Measurements from ENCODE around the gene PLXDC2.
A peak's percentile ranks its signal among the peaks of the same experiment; 100 is the strongest.
"Not testable (repeated sequence)": the region's sequence is repeated elsewhere in the genome, so short reads cannot be mapped to it uniquely, and the experiment has no call there.

PLXDC2 gene

DNA sequence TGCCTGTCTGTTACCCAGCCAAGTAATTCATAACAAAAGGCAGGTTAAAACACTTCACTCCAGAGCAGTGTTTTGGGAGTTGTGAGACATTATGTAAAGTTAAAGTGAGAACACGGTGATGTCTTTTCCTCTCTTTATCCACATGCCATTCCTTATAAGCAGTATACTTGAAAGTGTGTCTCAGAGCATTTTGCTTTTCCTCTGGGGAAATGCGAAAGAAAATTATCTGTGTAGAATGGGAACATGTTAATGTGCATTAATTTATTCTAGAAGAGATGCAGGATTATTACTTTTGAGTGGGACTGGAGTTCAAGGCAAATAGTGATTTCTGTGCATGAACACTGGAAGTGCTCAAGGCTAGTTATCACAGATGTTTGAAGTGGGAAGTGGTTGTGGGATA lies 170.4 kb downstream of the PLXDC2 start:
- no peak for DNase-seq

DNA sequence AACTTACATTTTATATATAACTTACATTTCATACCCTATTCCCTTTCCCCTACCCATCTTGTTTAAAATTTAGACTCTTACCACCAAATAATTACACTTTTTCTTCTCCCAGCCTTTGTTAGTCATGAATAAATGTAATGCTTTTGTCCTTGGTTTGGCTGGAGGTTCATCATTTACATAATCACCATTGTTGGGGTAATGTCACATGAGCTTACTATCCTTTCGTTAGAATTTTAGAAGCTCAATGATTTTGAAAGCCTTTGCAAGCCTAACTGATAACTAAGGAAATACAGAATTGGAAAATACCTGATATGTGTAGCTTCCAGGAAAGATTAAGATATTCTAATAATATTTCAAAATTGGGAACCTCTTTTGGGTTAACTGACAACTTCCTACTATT lies 171.7 kb downstream of the PLXDC2 start:
- DNase-seq = no peak

DNA sequence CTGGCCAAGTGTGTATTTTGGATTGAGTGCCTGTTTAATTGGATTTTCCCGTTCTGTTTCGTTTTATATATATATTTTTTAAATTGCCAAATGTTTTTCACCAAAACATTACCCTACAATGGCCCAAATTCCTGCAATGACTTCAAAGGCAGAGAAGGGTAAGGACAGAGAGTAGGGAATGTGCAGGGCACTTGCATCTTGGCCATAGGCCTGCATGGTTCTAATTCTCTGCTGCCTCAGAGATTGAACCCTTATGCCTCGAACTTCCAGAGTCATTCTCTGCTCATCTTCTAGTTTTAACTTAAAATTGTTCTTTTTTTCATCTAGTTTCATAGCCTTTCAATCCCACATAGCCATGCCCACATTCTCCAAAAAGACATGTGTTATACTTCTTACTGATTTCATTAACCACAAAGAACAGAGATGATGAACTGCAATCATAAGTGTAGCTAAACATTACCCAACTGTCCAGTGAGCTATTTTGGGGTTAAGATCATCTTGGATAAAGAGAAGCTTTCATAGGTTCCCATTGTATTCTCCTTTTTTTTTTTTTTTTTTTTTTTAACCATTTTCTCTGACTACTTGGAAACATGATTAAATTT lies 177.6 kb downstream of the PLXDC2 start:
- no peak for DNase-seq

DNA sequence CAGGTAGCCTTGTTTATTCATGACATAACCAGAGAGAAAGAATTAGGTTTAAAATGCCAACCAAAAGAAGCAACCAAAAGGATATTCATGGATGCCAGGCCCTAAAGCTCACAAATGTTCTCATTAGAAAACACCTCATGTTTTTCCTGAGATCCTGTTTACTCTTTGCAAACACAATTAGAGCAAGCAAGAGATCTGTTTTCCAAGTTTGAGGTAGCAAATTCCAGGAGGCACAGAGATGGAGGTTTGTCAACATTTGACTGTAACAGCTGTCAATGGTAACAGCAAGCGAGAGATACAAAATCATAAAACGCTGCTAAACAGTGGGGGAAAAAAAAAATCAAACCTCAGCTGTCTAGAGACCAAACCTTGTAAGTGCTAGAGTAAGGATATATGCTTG lies 182.2 kb downstream of the PLXDC2 start:
- no peak for DNase-seq

DNA sequence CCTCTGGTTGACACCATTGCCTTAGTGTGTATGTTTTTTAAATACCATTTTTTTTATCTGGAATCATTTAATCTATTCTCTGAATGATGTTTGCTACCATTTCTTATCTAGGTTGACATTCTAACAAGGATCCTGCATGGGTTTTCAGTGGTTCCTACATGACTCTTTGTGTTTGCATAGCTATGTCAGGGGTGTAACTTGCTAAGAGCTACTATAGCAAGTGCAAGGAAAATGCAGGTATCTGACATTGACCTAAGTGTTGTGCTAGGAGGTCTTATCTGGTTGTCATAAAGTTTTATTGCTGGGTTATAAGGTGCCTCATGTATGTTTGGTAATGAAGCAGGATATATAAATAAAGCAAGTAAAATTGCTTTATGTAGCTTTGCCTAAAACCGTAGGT lies 183.2 kb downstream of the PLXDC2 start:
- DNase-seq = no peak

DNA sequence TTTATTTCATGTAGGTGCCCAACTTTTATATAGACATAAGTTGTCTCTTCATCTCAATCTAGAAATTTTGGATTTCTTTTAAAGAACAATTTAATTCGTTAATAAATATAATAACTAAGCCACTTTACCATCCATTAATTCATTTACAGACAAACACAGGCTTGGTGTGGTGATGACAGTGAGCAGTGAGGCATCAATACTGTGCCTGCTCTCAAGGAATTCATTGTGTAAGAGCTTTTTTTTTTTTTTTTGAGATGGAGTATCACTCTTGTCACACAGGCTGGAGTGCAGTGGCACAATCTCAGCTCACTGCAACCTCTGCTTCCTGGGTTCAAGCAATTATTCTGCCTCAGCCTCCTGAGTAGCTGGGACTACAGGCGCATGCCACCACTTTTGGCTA lies 185.8 kb downstream of the PLXDC2 start:
- not testable (repeated sequence) for DNase-seq

DNA sequence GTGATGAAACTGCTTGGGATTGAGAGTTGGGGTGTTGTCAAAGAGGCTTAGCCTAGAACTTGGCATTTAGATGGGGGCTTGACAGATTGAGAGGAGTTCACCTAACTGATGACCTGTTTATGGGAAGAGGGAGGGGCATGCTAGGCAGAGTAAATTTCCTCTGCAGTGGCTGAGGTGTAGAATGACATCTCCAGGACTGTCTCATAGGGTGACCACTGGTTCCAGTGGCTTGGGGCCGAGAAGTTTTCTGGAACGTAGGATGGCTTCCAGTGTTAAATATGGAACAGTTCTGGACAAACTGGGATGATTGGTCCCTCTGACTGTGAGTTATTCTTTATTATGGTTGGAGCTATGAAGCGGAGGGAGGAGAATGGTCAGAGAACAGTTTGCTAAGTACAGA lies 186.4 kb downstream of the PLXDC2 start:
- no peak for DNase-seq

DNA sequence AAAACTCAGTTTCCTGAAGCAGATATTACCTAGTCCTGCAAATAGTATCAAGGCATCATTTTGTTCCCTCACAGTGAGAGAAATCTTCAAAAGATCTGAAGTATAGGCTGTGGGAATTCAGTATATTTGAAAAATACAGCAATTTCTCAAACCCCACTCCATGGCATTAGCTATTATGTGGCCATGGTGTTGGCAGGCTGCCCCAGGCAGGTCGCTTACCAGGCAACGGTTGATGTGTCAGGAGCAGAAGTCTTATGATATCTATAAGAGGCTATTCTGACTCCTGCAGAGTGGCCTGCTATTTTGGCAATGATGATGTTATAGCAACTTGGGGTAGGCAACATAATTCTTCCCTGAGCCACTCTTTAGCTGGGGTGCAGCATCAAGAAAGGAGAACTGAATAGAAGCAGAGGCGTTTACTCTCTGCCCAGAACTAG lies 187.9 kb downstream of the PLXDC2 start:
- DNase-seq = peak in 7 of 14 donors; percentile 18 to 43 (median 22)

DNA sequence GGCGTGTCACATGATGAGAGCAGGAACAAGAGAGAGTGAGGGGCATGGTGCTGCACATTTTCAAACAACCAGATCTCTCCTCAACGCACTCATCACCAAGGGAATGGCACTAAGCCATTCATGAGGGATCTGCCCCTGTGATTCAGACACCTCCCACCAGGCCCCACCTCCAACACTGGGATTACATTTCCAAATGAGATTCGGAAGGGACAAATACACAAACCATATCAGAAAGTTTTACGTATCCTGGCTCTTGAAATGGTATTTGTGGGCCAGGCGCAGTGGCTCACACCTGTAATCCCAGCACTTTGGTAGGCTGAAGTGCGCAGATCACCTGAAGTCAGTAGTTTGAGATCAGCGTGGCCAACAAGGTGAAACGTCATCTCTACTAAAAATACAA lies 189.4 kb downstream of the PLXDC2 start:
- DNase-seq = no peak

DNA sequence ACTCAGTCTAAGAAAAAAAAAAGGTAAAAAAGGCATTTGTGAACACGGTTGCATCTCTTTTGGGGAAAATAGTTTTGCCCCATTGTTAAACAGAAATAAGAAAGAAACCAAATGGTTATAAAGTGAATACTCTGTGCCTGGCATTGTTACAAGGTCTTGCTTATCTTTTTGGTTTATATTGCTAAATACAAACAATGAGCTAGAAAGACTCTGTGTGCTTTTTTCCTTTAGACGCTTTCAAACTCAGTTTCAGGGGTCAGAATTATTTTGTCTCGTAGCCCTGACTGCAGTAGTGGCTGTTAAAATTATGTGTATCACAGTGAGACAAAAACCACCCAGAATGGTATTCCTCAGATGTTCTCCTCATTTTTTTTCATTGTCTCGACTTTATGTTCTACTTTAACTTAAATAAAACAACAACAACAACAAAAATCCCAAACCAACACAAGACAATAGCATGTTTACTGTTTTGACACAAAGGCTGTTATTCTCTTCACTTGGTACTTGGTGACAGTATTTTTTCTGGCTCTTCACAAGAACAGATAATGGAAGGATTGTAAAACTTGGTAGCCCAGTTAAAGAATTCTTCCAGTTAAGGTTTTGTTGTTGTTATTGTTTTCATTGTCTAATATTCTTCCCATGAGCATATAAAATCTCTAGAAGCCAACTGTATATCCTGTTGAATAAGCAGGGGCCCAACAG lies 190.1 kb downstream of the PLXDC2 start:
- DNase-seq = no peak

DNA sequence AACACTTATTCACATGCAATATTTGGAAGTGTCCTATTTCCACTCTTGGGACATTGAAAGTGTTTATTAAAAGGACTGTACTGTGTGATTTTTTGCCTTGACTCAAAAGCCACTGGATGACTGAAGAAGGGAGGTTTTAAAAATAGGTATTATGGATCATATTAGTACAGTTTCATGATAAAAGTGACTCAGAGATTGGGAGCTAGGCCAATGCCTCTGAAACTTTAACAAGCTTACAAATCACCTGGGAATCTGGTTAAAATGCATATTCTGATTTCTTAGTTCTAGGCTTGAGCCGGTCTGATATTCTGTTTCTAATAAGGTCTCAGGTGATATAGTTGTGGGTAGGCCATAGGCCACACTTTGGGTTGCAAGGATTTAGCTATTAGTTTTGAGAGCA lies 191.2 kb downstream of the PLXDC2 start:
- DNase-seq = no peak

DNA sequence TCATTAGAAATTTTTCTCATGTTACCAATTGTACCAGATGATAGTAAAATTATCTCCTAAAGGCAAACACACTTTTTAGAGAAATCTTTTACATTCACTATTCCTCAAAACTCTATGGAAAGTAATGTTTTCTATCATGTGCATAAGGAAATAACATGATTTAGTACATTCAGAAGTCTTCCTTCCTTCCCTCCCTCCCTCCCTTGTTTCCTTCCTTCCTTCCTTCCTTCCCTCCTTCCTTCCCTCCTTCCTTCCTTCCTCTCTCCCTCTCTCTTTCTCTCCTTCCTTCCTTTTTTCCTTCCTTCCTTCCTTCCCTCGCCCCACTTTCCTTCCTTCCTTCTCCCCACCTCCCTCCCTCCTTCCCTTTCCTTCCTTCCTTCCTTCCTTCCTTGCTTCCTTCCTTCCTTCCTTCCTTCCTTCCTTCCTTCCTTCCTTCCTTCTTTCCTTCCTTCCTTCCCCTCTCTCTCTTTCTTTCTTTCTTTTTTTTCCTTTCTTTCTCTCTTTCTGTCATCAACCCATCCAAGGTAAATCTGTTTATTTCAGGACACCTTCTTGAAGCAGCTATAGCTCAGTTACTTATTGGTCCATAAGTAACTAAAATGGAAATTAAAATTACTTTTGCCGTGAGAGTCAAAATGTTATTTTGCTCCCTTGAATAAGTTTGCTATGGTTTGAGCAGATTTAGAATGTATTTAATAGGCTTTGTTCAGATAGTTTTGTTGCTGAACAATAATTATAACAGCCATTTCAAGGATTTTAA lies 197.9 kb downstream of the PLXDC2 start:
- DNase-seq = no peak

DNA sequence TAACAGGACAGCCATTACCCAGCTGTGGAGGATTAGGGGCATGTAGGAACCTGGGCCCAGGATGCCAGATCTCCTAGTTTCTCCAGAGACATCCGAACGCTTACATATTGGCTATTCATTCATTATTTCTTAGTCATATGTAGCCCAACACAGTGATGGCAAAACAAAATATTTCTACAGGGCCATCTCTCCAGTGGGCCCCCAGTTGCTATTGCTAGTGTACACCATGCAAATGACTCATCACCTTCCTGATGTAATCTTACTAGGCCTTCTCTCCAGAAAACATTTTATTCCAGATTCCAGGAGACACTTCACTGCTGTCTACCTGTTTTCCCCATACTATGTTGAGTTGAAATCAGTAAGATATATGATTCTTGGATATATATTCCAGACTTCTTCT lies 201.7 kb downstream of the PLXDC2 start:
- DNase-seq = no peak

DNA sequence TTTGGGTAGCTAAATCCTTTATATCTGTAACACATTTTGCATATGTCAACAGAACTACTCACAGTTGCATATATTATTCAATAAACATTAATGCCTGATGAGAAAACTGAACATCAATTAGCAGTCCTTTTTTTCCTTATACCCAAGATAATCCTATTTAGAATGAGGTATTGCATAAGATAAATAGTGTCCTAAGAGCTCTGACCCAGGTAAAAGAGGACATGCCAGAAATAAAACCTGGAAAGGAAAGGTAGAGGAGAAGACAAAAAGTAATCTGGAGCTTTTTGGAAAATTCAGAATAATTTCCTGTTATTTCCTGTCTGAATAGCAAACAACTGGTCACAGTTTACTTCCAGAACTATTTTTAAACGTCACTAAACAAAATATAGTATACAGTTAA lies 204.4 kb downstream of the PLXDC2 start:
- no peak for DNase-seq

DNA sequence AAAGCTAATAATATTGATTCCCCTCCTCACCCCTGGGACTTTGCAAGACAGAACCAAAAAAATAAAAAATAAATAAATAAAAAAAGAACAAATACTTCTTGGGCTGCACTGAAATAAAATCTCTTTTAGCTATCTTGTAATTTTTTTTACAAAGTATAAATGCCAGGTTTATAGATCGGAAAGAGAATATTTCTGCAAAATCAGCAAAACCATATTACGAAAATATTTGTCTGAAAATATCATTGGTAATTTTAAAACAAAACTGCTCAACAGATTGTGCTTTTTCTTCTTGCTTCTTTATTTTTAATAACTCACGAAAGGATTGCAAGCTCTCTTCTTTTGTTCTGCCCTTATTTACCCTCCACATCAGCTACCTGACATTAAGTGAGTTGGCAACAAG lies 213.3 kb downstream of the PLXDC2 start:
- no peak for DNase-seq

DNA sequence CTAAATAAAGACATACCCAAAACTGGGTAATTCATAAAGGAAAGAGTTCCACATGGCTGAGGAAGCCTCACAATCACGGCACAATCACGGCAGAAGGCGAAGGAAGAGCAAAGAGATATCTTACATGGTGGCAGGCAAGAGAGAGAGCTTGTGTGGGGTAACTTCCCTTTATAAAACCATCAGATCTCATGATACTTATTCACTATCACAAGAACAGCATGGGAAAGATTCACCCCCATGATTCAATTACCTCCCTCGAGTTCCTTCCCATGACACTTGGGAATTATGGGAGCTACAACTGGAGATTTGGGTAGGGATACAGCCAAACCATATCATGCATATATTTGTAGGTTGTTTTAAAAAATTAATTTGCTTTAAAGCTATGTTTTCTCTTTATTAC lies 217.2 kb downstream of the PLXDC2 start:
- no peak for DNase-seq

DNA sequence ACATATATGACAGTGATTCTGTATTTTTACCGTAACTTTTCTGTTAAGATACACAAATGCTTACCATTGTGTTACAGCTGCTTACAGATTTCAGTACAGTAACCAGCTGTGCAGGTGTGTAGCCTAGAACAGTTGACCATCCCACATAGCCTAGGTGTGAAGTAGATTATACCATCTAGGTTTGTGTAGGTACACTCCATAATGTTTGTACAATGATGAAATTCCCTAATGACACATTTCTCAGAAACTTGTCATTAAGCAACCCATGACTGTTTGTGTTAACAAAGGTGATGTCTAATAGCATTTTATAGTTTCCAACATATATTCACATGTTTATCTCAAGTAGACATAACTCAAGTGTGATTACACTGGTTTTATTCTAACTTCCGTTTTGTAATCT lies 218.5 kb downstream of the PLXDC2 start:
- no peak for DNase-seq

DNA sequence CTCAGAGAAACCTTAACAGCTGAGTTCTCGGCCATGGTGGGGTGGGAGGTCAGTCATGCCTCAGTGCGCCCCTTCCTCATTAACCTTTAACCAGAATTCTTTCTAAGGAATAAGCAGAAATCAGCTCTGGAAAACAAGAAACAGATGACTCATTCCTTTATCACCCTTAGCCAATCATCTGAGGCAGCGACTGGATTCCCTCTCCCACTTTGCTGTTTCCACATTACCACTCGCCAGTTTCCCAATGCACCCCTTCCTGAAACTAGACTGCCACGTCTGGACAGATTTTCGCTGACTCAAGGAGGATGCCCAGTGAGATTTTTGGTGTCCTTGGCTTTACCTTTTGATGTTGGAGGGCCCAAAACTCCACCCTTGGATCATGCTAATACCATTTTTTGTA lies 223.8 kb downstream of the PLXDC2 start:
- DNase-seq = peak in 1 of 14 donors; percentile 23

DNA sequence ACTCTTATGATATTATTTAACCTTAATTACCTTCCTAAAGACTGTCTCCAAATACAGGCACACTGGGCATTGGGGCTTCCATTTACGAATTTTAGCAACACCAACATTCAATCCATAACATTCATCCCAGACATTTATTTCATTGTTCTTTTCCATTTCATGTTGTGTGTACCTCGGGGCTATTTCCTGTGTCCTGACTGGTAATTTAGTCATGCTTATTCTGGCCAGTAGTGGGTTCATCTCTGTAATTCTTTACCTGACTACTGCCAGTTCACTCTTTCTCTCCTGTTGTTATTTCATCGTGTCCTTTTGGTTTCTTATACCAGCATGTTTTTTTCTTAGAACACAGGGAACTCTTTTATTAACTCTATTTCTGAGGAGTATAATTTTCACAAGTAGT lies 225.7 kb downstream of the PLXDC2 start:
- DNase-seq = no peak

DNA sequence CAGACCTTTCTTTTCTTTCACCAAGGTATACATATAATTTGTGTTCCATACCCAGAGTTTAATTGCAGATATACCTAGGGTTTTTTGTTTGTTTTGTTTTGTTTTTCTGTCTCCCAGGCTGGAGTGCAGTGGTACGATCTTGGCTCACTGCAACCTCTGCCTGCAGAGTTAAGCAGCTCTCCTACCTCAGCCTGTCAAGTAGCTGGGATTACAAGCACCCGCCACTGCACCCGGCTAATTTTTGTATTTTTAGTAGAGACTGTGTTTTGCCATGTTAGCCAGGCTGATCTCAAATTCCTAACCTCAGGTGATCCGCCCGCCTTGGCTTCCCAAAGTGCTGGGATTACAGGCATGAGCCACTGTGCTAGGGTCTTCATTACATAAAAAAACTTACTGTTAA lies 228.9 kb downstream of the PLXDC2 start:
- DNase-seq = not testable (repeated sequence)

DNA sequence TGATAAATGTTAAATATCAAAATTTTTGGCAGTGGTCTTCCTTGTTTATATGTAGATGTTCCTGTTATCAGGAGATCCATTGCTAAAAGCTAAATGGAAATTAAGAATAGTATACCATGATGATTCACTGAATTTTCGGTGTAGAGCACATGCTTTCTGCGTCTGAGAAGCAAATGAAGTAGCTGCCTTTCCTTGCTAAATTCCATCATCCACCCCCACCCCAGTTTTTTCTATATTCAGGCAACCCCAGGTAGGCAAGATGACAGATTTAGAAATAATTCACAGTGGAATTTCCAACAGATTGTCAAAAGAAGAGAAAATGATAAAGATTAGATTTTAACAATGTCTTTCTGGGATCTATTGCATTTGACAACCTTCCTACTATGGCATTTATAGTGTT lies 231.9 kb downstream of the PLXDC2 start:
- DNase-seq = no peak

DNA sequence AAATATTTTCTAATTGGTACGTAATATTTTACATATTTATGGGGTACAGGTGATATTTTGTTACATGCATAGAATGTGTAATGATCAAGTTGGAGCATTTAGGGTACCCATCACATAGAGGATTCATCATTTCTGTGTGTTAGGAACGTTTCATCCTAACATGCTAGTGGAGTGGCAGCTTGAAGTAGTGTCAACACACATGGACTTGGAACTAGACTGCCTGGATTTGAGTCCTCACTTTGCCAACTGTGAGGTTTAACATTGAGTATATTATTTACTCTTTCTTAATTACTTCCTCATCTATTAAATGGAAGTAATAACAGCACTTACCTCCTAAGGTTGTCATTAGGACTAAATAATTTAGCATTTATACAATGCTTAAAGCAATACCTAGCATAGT lies 241.9 kb downstream of the PLXDC2 start:
- no peak for DNase-seq

DNA sequence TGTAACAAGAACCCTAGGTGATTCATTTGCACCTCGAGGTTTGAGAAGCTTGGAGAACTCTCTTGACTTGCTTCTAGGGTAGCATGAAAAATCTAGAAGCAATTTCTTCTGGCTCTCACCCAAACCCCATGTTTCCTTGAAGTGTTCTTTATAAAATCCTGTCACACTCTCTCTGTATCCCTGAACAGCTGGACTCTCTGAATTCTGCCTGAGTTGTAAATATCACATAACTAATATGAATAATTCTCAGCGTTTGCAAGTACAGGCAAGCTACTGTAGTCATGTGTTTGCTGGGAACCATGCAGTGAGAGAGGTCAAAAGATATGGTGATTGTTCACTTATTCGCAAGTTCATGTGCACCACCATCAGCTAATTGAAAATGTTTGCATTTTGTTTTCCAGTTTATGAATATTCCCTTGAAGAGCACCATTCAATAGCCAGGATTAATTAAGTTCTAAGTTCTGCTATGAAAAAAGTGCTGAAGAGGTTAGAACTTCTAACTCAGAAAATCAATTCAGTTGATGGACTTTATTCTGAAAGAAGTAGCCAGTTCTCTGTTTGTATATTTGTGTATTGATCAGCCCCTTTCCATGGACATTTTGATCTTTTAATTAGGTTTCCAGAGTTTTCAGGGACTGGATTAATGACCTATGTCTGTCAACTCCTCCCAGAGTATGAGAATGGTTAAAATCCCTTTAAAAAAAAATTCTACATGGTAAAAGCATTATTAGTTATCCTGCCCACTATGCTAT lies 243.0 kb downstream of the PLXDC2 start:
- DNase-seq = no peak
